ENCODE measurements around the gene THSD4.
"Not testable (repeated sequence)": the region's sequence is repeated elsewhere in the genome, so short reads cannot be mapped to it uniquely, and the experiment has no call there.

The THSD4 gene

DNA sequence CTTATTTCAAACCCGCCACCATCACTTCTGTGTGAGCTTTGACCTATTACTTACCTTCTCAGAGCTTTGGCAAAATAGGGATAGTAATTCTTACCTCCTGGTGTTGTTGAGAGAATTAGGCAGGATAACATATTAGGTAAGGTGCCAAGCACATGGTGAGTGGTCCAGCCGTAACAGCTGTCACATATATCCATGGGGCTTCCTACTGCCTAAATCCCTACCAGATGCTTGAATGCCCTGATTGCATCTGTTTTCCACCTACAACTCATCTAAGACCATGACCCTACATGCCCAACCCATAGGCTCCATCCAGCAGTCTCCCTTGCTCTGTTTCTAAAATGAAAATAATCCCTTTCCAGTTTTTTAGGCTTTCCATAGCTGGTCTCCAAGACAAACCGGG is 532.8 kb downstream of the THSD4 start:
- no peak for DNase-seq

DNA sequence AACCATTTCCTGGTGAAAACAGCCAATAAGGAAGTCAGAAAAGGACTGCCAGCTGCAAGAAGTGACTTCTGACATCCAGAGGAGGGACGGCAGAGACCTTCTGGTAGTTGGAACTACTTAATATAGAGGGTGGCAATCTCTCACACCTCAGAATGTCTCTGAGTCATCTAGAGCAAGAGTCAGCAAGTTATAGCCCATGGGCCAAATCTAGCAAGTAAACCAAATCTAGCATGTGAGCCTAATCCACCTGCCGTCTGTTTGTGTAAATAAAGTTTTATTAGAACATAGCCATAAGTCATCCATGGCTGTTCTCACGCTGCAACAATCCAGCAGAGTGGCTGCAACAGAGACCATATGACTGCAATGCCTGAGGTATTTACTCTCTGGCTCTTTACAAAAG is 534.6 kb downstream of the THSD4 start:
- DNase-seq, result no peak

- DNase-seq, result no peak
Measured at GRCh38 chr15:71650603-71651002, 535.3 kb downstream of the THSD4 start.

DNA sequence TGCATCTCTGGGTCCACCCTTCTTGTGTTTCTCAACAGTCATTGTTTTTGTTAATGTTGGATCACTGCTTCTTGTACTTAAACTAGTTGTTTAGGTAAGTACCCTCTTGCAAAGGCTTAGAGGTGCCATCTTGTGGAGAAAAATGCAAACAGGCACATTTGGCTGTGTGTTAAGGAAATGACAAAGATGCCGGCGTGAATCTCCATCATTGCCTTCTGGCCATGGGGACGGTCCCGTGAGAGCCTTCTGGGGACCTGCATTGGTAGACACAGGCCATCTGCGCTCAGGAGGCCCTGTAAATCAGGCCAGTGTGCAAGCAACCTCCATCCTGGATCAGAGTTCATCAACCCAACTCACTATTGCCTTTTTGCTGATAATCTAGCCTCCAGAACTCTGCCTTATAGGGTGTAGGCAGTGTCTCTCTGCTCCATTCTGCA is 536.5 kb downstream of the THSD4 start:
- peak in 2 of 3 donors; percentile 6 to 25 for DNase-seq

DNA sequence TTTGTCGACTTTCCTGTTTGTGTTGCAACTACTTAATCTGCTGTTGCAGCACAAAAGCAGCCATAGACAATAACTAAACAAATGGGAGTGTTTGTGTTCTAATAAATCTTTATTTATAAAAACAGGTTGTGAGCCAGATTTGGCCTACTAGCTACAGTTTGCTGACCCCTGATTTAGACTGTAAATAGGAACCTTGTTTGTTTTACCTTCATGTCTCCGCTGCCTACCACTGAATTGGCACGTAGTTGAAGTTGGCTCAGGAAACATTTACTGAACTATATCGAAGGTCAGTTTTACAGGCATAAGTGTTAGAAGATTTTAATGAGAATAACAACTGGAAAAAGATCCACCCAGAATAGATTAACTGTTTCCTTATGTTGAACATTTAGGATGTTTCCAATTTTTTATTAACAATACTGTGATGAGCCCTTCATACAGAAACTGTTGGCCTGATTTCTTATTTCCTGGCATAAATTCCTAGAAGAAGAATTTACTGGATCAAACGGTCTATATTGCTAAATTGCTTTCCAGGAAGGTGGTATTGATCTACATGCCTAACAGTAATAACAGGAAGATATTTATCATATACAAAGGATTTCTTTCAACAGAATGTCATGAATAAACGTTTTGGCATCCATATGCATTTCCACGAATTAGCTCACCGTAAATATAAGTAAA is 538.9 kb downstream of the THSD4 start:
- no peak for DNase-seq

DNA sequence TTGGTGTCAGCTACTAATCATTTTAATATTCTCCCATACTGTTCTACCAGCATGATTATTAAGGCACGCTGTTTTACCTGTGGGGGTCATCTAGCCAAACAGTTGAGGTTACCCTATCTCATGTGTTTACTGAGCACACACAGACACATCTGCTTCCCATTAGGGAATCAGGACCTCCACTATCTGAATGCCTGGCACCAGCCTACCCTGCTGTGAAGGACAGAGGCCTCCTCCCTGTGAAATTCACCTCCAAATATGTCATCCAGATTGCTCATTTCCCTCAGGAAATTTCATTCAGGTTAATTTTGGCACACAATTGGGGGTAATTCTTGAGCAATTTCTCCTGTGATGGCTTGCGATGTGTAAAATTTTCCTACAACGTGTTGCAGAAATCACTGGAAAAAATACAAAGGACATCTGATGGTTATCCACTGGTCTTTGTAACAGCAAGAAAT is 539.5 kb downstream of the THSD4 start:
- no peak for DNase-seq

- no peak for DNase-seq
Measured at GRCh38 chr15:71656425-71656824, 541.2 kb downstream of the THSD4 start.

DNA sequence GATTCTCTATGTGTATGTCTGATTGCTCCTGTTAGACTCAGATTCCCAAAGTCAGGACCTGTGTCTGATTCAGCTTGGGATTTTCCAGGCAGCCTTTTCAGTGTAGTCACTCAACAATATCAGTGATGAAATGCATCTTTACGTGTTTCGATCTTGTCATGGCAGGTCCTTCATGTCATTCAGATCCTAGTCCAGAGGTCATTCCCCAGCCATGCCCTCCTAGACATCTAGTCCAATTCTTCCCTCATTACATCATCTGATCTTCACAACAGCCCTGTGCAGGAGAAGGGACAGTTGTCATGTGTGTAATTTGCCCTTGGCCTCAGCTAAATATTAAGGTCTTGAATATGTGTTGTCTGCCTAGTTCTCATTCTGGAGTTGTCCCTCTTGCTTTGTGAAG is 541.9 kb downstream of the THSD4 start:
- DNase-seq, result no peak

DNA sequence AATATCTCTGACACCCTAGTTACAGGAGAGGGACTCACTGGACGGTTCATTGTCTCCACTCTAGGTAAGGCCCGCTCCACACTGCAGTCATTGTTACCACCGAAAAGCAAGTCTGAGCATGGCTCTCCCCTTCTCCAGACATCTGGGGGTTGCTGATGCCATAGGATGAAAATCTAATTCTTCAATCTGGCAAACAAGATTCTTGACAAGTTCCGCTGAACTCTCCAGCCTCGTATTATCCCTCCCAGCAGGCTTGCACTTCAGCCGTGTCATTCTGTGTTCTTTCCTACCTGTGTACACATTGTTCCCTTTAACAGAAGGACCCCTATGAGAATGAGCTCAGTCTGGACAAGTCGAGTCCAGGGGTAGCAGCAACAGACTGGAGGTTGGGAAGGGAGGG is 542.8 kb downstream of the THSD4 start:
- DNase-seq, result no peak

DNA sequence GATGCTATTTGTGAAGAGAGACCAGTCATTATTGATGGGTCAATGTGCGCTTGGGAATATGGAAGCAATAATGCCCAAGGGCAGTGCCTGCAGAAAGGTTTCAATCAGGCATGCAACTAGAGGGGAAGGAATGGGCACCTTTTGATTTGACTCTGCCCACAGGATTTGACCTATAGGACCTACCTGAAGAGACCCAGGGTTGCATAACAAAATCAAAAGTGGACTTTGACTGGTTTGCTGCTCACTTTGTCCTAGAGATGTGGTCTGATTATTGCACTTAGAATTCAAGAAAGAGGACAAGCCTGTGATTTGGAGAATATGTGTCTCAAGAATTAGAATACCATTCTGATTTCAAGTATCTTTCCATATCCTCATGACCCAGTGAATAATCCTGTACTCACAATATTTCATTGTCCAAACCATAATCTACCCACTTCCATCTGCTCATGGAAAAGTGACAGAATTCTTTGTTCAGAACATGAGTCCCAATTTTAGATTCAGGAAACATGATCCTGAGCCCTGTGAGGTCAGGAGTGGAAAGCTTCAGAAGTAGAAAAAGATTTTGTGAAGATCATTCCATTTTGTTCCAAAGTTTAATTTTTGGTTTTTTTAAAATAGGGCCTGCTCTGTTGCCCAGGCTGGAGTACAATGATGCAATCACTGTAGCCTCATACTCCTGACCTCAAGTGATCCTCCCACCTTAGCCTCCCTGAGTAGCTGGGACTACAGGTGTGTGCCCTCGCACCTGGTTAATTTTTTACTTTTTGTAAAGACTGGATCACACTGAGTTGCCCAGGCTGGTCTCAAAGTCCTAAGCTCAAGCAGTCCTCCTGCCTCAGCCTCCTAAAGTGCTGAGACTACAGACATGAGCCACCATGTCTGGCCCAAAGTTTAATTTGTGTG is 543.8 kb downstream of the THSD4 start:
- DNase-seq, result no peak

DNA sequence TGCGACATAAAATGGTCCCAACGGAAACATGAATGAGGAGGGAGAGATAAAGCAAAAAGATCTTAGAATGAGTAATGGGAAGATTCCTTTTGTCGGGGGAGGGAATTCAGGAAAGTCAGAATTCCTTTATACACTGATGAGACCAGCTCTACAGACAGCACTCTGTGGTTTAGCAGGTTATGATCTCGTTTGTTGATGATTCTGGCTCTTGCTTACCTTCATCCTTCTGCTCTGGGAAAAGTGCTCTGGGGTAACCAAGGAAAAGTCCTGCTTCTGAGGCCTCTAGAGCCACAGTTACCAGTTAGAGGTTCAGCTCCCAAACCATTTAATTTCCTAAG is 544.4 kb downstream of the THSD4 start:
- DNase-seq, result no peak

DNA sequence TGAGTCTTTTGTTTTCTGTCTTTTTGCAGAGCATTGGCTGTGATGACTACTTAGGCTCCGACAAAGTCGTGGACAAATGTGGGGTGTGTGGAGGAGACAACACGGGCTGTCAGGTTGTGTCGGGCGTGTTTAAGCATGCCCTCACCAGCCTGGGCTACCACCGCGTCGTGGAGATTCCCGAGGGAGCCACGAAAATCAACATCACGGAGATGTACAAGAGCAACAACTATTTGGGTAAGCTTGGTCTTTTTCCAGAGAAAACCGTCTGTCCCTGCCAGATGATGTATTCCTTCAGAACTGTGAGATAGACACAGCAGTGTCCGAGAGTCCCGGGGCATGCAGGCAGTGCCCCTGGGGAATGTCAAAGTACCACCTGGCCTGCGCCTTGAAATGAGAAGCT is 545.2 kb downstream of the THSD4 start:
- no peak for DNase-seq

GRCh38 chr15:71662306-71662705 is 547.0 kb downstream of the THSD4 start:
- no peak for DNase-seq

- no peak for DNase-seq
Measured at GRCh38 chr15:71664622-71665021, 549.4 kb downstream of the THSD4 start.

- DNase-seq, result no peak
Measured at GRCh38 chr15:71666763-71667620, 551.7 kb downstream of the THSD4 start.

GRCh38 chr15:71669688-71670087 is 554.4 kb downstream of the THSD4 start:
- DNase-seq, result no peak

DNA sequence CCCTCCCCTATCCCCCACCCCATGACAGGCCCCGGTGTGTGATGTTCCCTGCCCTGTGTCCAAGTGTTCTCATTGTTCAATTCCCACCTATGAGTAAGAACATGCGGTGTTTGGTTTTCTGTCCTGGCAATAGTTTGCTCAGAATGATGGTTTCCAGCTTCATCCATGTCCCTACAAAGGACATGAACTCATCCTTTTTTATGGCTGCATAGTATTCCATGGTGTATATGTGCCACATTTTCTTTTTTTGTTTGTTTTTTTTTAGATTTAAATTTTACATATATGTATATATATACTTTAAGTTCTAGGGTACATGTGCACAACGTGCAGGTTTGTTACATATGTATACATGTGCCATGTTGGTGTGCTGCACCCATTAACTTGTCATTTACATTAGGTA is 555.0 kb downstream of the THSD4 start:
- DNase-seq, result not testable (repeated sequence)

- DNase-seq, result no peak
Measured at GRCh38 chr15:71674354-71674753, 559.1 kb downstream of the THSD4 start.

- no peak for DNase-seq
Measured at GRCh38 chr15:71677352-71677751, 562.1 kb downstream of the THSD4 start.

- DNase-seq, result no peak
Measured at GRCh38 chr15:71677766-71678165, 562.5 kb downstream of the THSD4 start.

DNA sequence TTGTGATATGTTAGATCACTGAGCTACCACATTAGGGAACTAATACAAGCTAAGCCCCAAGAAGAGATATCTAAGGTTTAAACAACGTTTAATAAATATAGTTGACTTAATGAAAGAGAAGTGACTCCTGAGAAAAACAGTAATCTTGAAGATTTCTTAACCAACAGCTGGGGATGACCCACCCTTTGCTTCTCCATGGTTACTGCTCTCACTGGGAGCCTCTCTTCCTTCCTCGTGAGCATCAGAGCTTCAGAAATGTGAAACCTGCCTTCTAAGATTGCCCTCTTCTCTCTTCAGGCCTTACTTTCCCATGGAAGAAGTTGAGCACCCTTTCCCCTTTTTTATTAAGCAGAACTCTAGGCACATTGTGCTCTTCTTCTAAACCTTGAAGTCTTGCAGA is 562.9 kb downstream of the THSD4 start:
- no peak for DNase-seq

DNA sequence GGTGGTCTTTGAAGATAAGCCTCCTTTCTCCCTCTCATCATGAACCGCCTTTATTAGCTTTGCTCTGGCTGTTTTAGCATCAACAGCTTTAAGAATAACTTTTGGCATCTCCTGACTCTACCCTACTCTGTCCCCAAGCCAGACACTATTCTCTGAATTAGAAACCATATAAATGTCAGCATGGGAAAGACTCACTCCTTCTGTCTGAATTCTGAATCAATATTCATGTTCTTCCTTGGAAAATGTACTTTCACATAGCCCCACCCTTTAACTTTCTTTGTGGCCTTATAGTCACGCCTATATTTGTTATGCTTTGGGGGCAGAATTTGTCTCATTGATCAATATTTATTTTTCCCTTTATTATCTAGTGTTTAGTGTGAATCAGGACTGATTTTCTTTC is 563.3 kb downstream of the THSD4 start:
- no peak for DNase-seq

DNA sequence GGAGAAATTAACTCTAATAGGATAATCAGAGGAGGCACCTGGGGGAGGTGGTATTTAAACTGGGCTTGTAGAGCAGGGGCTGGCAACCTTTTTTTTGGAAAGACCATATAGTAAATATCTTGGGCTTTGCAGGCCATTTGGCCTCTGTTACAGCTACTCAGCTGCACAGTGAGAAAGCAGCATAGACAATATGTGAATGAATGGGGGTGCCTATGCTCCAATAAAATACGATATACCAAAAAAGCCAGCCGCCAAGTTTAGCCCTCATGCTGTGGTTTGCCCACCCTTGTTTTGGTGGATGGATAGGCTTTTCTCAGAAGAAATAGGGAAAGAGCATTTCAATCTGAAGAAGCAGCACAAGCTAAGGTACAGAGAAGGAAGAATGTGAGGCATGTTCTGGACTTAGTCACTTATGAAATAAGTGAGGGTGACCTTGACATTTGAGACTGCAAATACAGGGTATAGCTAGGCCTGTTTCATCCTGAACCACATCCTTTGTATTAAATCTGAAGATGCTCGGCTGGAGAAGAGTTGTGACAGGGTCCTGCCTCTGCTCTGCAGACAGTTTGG is 564.0 kb downstream of the THSD4 start:
- no peak for DNase-seq
